Uterus (tissue), 4 donors: Measurements from ENCODE around the gene CAMK1. TPM values are rescaled to one million over a fixed set of nuclear protein-coding genes. Genes with fewer than 3 reads are reported as not detected.

Experiments used
- DNase-seq, 2 donors: peaks; one replicate each; pipeline ENCODE4 v3.0.0-alpha.2; 2019 to 2020
- H3K27ac ChIP-seq, 2 donors: fragments of 200-600 bp; sonication (generic); 1 replicate in 1 of 2; 2 replicates in 1 of 2; pipeline ENCODE4 v1.5.1; 2016 to 2018
- H3K27me3 ChIP-seq, 2 donors: fragments of 200-600 bp; sonication (generic); one replicate each; pipeline ENCODE4 v1.5.1; 2018 to 2019; ENCODE audit warnings: control low read depth in 1 of 2
- H3K36me3 ChIP-seq, 2 donors: fragments of 200-600 bp; sonication (generic); one replicate each; pipeline ENCODE4 v1.5.1; 2019; ENCODE audit warnings: control low read depth in 1 of 2
- H3K4me1 ChIP-seq, 2 donors: fragments of 200-600 bp; sonication (generic); one replicate each; pipeline ENCODE4 v1.5.1; 2018 to 2019; ENCODE audit warnings: control low read depth in 1 of 2
- H3K4me3 ChIP-seq, 2 donors: fragments of 200-600 bp; sonication (generic); 1 replicate in 1 of 2; 2 replicates in 1 of 2; pipeline ENCODE4 v1.5.1; 2018 to 2019; ENCODE audit warnings: mild to moderate bottlenecking in 1 of 2
- H3K9me3 ChIP-seq, 2 donors: fragments of 200-600 bp; sonication (generic); one replicate each; pipeline ENCODE4 v1.5.1; 2019; ENCODE audit warnings: control low read depth in 1 of 2
- POLR2A ChIP-seq, 2 donors: fragments of 450-650 bp; IDR thresholded peaks; one replicate each; pipeline ENCODE4 v1.6.1; 2016; ENCODE audit warnings: antibody characterized with exemption in 2 of 2, mild to moderate bottlenecking in 1 of 2, moderate library complexity in 1 of 2
- intact Hi-C: fragments of 100-400 bp; cut with DNase I; formaldehyde crosslinking; loops from one replicate; pipeline ENCODE4 v1.15.1; 2023; ENCODE audit warnings: low total_unique reads
- total RNA-seq, 4 donors: library from RNA; depleted of rRNA in 3 of 4; stranded (reverse); fragments of >200 nt in 3 of 4; gene quantifications; one replicate each; pipeline versions ENCODE4 v1.1.0 to v1.2.4, GENCODE V29; 2014 to 2023
- TF ChIP-seq, protein P1 (sequence below), 4 experiments: fragments of 200-600 bp in 2 of 4; fragments of 450-650 bp in 2 of 4; sonication (generic) in 2 of 4; IDR thresholded peaks; one replicate each; pipeline ENCODE4 v1.5.1; 2016 to 2019; ENCODE audit warnings: antibody characterized with exemption in 4 of 4, mild to moderate bottlenecking in 2 of 4, moderate library complexity in 1 of 4
- donor health status: DM: yes; HTN: yes; CAD: no.

The CAMK1 gene
- total RNA-seq, 4 donors from 2014 or later, result 19.1 to 63.0 (median 56.7) TPM

DNA sequence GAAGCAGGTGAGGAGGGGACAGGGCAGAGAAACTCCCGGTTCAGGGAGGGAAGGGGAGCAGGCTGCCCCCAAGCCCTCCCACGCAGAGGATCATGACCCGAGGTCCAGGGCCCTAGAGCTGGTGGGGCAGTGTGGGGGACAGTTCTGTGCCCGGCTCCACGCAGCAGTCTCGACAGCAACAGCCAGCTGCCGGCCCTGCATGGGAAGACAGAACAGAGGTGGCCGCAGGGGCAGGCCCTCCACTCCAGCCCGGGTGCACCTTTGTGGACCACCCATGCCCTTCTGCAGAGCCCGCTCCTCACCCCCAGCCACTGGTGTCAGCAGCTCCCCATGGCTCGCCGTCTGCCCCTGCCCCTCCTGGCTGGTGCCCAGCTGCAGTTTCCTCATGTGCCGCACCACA lies 12.3 kb downstream of the CAMK1 start:
- Histone ChIP-seq H3K36me3 (no peaks in the 10 kb centered on the region), H3K27ac (no peak overlapping the region), H3K27me3 (no peaks in the 10 kb centered on the region), H3K4me3 (no peak overlapping the region), H3K9me3 (no peaks in the 10 kb centered on the region), H3K4me1 (no peaks in the 10 kb centered on the region)
- no peak for DNase-seq
- intact Hi-C loops, result no loop called here
- TF ChIP-seq, protein P1, sequence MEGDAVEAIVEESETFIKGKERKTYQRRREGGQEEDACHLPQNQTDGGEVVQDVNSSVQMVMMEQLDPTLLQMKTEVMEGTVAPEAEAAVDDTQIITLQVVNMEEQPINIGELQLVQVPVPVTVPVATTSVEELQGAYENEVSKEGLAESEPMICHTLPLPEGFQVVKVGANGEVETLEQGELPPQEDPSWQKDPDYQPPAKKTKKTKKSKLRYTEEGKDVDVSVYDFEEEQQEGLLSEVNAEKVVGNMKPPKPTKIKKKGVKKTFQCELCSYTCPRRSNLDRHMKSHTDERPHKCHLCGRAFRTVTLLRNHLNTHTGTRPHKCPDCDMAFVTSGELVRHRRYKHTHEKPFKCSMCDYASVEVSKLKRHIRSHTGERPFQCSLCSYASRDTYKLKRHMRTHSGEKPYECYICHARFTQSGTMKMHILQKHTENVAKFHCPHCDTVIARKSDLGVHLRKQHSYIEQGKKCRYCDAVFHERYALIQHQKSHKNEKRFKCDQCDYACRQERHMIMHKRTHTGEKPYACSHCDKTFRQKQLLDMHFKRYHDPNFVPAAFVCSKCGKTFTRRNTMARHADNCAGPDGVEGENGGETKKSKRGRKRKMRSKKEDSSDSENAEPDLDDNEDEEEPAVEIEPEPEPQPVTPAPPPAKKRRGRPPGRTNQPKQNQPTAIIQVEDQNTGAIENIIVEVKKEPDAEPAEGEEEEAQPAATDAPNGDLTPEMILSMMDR (IDR thresholded peaks at IDR 0.05), result no peak
- TF ChIP-seq POLR2A (IDR thresholded peaks at IDR 0.05), result no peak

DNA sequence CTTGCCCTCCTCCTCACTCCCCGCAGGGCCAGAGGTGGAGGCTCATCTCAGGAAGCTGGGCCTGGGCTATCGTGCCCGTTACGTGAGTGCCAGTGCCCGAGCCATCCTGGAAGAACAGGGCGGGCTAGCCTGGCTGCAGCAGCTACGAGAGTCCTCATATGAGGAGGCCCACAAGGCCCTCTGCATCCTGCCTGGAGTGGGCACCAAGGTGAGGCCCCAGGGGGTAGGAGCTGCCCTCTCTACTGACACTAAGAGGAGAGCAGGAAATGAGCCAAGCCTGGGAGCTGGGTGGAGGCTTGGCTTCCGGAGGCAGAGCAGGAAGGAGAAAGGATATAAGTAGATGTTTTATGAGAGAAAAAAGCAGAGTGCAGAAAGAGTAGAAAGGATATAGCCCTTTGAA lies 15.1 kb downstream of the CAMK1 start:
- DNase-seq, result no peak
- TF ChIP-seq, protein P1 (IDR thresholded peaks at IDR 0.05), result no peak
- TF ChIP-seq POLR2A (IDR thresholded peaks at IDR 0.05), result no peak
- Histone ChIP-seq H3K4me1 (peaks cover 0 to 3% of the 10 kb centered on the region in 2 donors), H3K27me3 (no peaks in the 10 kb centered on the region), H3K9me3 (no peaks in the 10 kb centered on the region), H3K4me3 (no peak overlapping the region), H3K36me3 (no peaks in the 10 kb centered on the region), H3K27ac (peak overlapping the region; percentile 9 to 23)
- intact Hi-C loops, result no loop called here

DNA sequence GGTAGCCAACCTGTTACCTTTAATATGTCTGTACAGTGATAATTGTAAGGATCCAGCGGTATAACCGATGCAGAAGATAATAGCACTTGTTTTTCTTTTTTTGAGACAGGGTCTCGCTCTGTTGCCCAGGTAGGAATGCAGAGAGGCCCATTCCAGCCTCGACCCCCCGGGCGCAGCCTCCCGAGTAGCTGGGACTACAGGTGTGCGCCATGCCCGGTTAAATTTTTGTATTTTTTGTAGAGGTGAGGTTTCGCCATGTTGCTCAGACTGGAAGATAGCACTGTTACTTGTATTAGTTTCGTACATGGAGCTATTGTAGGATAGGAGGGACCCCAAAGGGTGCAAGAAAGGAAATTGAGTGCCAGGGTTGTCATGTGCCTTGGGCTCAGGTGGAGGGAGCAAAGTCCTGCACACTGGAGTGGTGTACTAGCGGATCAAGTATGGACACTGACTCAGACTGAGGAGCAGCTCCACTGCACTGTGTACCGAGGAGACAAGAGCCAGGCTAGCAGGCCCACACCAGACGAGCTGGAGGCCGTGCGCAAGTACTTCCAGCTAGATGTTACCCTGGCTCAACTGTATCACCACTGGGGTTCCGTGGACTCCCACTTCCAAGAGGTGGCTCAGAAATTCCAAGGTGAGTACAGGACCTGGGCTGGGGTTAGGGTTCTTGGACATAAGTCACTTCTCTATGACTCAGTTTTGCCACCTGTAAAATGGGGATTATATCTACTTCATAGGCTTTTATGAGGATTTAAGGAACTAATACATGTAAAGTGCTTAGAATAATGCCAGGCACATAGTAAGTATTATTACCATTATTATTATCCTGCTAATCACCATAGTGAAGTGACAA lies 19.0 kb downstream of the CAMK1 start:
- Histone ChIP-seq H3K4me1 (peaks cover 0 to 3% of the 10 kb centered on the region in 2 donors), H3K27ac (peak overlapping the region; percentile 91 to 92), H3K36me3 (no peaks in the 10 kb centered on the region), H3K4me3 (peak overlapping the region; percentile 65 to 82), H3K9me3 (no peaks in the 10 kb centered on the region), H3K27me3 (no peaks in the 10 kb centered on the region)
- intact Hi-C loops, result no loop called here
- TF ChIP-seq, protein P1 (IDR thresholded peaks at IDR 0.05), result no peak
- no peak for TF ChIP-seq POLR2A (IDR thresholded peaks at IDR 0.05)
- no peak for DNase-seq

DNA sequence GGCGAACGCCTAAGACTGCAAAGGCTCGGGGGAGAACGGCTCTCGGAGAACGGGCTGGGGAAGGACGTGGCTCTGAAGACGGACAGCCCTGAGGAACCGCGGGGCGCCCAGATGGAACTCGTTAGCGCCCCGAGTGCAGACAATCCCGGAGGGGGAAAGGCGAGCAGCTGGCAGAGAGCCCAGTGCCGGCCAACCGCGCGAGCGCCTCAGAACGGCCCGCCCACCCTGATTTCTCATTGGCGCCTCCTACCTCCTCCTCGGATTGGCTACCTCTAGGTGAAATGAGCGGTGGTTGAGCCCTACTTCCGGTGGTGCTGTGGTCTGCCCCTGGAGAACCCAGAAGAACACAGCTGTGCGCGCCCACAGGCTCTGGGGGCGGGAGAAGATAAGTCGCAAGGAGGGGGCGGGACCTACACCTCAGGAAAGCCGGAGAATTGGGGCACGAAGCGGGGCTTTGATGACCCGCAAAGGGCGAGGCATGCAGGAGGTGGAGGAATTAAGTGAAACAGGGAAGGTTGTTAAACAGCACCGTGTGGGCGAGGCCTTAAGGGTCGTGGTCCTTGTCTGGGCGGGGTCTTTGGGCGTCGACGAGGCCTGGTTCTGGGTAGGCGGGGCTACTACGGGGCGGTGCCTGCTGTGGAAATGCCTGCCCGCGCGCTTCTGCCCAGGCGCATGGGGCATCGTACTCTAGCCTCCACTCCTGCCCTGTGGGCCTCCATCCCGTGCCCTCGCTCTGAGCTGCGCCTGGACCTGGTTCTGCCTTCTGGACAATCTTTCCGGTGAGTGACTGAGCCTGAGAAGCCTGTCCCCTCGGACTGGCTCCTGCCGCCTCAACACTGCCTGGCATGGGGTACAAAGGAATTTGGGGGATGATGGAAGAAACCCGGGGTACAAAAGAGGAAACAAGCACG lies 19.8 kb downstream of the CAMK1 start, which contains the start of gene OGG1:
OGG1 (plus strand) TSS at position 308 of the 911 bp plus-strand sequence; CDS start at position 643, 335 bp downstream.
- Histone ChIP-seq H3K27me3 (no peaks in the 10 kb centered on the region), H3K27ac (peak within 1 kb of the TSS; percentile 91 to 92), H3K4me3 (peak within 1 kb of the TSS; percentile 65 to 82), H3K4me1 (peaks cover 0 to 3% of the 10 kb centered on the region in 2 donors), H3K9me3 (no peaks in the 10 kb centered on the region), H3K36me3 (no peaks in the 10 kb centered on the region)
- intact Hi-C loops, result no loop called here
- DNase-seq, result peak; percentile 98 to 99
- TF ChIP-seq, protein P1 (IDR thresholded peaks at IDR 0.05), result peak in 2 of 4 experiments; percentile 16 to 18
- TF ChIP-seq POLR2A (IDR thresholded peaks at IDR 0.05), result peak; percentile 48 to 58
